GM19099 (cell line): ENCODE data around the gene KMT2B.

Experiments
- POLR2A ChIP-seq: IDR thresholded peaks from 3 replicates; pipeline ENCODE4 v1.6.1; 2011; ENCODE audit warnings: low read depth; ENCODE audit not compliant: insufficient read length; ENCODE audit errors: extremely low read depth

KMT2B gene

GRCh38 chr19:35773020-35773806 is 55.4 kb downstream of the KMT2B start:
- TF ChIP-seq POLR2A = no peak

DNA sequence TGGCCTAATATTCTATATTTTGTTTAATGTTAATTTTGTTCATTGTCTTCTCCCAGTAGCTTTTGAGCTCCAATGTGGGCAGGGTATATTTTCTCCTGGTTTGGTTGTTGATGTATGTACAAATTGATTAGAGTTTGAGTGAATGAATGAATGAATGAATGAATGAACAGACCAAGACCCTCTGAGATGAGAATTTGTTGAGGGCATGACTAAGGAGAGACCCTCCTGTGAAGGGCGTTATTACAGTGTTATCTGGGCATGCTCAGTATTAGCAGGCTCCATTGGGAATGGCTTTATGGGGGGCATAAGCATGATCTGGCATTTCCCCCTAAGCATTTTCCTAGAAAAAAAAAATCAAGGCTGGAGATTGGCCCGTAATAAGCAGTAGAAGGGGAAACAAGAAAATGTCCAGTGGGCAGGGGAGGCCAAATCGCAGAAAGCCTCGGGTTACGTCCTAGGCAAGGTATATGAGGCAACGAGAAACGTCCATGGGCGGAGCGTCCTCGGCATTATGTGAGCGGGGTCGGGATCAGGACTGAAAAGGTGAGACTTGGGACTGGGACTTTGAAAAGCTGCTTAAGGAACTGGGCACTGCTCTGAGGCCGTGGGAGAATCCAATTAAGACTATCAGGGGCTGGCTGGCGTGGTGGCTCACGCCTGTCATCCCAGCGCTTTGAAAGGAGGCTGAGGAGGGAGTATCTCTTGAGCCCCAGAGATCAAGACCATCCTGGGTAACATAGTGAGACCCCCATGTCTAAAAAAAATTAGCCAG is 56.7 kb downstream of the KMT2B start:
- TF ChIP-seq POLR2A = no peak

GRCh38 chr19:35775046-35775297 is 57.2 kb downstream of the KMT2B start:
- no peak for TF ChIP-seq POLR2A

- TF ChIP-seq POLR2A = peak; percentile 67
Measured at GRCh38 chr19:35775298-35776101, 57.7 kb downstream of the KMT2B start, which contains the start of gene ARHGAP33. ARHGAP33 (plus strand) TSS chr19:35775564; CDS start chr19:35775659, 95 bp downstream.

GRCh38 chr19:35776102-35776788 is 58.4 kb downstream of the KMT2B start:
- TF ChIP-seq POLR2A = no peak

GRCh38 chr19:35777086-35777841 is 59.5 kb downstream of the KMT2B start:
- TF ChIP-seq POLR2A = no peak

GRCh38 chr19:35777961-35778360 is 60.2 kb downstream of the KMT2B start:
- TF ChIP-seq POLR2A = no peak

GRCh38 chr19:35779033-35779432 is 61.2 kb downstream of the KMT2B start:
- TF ChIP-seq POLR2A = no peak

- TF ChIP-seq POLR2A = no peak
Measured at GRCh38 chr19:35780058-35780457, 62.3 kb downstream of the KMT2B start.

DNA sequence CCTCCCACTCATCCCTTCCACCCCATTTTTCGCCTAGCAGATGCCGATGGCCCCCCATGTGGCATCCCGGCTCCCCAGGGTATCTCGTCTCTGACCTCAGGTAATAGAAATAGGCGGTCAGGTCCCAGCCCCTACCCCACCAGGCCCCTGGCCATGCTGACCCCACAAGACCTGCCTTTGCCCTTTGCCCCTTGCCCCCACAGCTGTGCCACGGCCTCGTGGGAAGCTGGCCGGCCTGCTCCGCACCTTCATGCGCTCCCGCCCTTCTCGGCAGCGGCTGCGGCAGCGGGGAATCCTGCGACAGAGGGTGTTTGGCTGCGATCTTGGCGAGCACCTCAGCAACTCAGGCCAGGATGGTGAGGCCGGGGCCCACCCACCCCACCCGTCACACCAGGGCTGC is 62.9 kb downstream of the KMT2B start:
- no peak for TF ChIP-seq POLR2A

GRCh38 chr19:35781650-35782049 is 63.8 kb downstream of the KMT2B start:
- TF ChIP-seq POLR2A = no peak

GRCh38 chr19:35782589-35782988 is 64.8 kb downstream of the KMT2B start:
- no peak for TF ChIP-seq POLR2A

DNA sequence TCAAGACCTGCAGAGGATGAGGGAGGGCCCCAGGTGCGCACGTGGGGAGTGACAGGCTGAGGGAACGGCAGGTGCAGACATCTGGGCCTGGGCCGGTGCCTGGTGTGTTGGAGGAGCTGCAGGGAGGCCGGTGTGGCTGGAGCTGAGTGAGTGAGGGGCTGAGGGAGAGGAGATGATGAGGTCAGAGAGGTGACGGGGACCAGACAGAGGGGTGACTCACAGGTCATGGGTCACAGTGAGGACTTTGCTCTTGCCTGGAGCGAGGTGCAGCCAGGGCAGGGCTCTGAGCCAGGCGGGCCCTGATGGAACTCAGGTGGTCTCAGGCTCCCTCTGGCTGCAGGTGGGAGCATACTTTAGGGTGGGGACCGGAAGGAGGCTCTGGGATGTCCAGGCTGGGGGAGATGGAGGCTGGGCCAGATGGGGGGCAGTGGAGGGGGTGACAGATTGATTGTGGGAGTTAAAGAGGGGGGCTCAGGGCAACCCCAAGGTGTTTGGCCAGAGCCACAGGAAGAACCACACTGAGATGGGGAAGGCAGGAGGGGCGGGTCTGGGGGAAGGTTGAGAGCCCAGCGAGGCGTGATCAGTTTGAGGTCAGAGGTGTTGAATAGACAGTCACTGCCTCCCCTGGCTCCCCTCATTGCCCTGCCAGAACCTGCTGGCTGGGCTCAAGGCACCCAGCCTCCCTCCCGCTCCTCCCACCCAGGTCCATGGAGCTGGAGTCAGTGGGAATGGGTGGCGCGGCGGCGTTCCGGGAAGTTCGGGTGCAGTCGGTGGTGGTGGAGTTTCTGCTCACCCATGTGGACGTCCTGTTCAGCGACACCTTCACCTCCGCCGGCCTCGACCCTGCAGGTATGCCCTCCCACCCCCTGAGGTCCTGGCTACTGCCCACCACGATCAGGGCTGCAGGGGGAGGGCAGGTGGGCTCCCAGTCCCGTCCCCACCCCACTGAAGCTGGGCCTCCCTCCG is 65.9 kb downstream of the KMT2B start:
- TF ChIP-seq POLR2A = no peak

DNA sequence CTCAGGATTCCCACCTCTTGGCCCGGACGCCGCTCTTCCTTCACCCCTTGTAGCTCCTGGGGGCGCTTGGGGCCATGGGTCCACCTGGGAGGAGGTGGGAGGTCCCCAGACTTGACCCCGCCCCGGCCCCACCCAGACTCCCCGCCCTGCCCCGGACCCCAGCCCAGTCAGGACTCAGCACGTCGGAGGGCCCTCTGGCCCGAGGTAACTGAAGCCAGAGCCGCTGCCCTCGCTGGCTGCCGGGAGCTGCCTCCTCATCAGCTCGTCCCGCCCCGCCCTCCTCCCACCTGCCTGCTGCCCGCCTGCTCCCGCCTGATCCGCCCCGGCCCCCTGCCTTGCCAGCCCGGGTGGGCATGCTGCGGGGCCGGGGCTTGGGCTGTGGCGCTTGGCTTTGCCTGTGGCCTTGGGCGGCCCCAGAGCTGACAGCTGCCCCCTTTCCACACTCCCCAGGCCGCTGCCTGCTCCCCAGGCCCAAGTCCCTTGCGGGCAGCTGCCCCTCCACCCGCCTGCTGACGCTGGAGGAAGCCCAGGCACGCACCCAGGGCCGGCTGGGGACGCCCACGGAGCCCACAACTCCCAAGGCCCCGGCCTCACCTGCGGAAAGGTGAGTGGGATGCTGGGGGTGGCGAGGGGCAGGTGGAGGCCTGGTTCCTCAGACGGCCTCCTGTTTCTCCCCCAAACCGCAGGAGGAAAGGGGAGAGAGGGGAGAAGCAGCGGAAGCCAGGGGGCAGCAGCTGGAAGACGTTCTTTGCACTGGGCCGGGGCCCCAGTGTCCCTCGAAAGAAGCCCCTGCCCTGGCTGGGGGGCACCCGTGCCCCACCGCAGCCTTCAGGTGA is 66.9 kb downstream of the KMT2B start:
- no peak for TF ChIP-seq POLR2A
